H1 (cell line): Measurements from ENCODE around the gene GOLGA8S.
"Not testable (repeated sequence)": the region's sequence is repeated elsewhere in the genome, so short reads cannot be mapped to it uniquely, and the experiment has no call there.

Experiments
- ATF2 ChIP-seq: IDR thresholded peaks from 2 replicates; pipeline ENCODE4 v1.6.1; 2012; ENCODE audit warnings: low read length, inconsistent platforms
- GABPA ChIP-seq: IDR thresholded peaks from 2 replicates; pipeline ENCODE4 v1.6.1; 2011; ENCODE audit warnings: mild to moderate bottlenecking, low read length, moderate library complexity, borderline replicate concordance; ENCODE audit not compliant: insufficient read depth
- GTF2F1 ChIP-seq: IDR thresholded peaks from 2 replicates; pipeline ENCODE4 v1.6.1; 2012; ENCODE audit warnings: low read depth, low read length, improper control_type of control experiment, borderline replicate concordance
- SP2 ChIP-seq: IDR thresholded peaks from 2 replicates; pipeline ENCODE4 v1.6.1; 2012; ENCODE audit warnings: mild to moderate bottlenecking, low read length, inconsistent platforms
- SP4 ChIP-seq: IDR thresholded peaks from 2 replicates; pipeline ENCODE4 v1.6.1; 2012; ENCODE audit warnings: low read length, inconsistent platforms
- TF ChIP-seq, protein P1 (sequence below), 3 experiments: IDR thresholded peaks; 1 replicate in 2 of 3; 2 replicates in 1 of 3; pipeline versions ENCODE4 v1.5.1 to v1.6.1; 2011; ENCODE audit warnings: low read length in 3 of 3, mild to moderate bottlenecking in 3 of 3, inconsistent platforms in 2 of 3, low read depth in 1 of 3, moderate library complexity in 1 of 3; ENCODE audit not compliant: insufficient read depth in 1 of 3; ENCODE audit errors: control extremely low read depth in 1 of 3
- TF ChIP-seq, protein P2 (sequence below): IDR thresholded peaks from 2 replicates; pipeline ENCODE4 v1.6.1; 2011; ENCODE audit warnings: low read length, improper control_type of control experiment

DNA sequence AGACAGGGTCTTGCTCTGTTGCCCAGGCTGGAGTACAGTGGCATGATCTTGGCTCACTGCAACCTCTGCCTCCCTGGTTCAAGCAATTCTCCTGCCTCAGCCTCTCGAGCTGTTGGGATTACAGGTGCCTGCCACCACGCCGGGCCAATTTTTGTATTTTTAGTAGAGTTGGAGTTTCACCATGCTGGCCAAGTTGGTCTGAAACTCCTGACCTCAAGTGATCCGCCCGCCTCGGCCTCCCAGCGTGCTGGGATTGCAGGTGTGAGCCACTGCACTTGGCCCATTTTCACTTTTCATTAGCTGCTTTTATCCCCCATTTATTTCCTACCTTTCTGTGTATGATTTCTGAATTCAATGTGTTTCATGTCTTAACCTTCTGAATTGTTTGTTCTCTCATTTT, 48.6 kb upstream of the GOLGA8S start:
- TF ChIP-seq, protein P1, sequence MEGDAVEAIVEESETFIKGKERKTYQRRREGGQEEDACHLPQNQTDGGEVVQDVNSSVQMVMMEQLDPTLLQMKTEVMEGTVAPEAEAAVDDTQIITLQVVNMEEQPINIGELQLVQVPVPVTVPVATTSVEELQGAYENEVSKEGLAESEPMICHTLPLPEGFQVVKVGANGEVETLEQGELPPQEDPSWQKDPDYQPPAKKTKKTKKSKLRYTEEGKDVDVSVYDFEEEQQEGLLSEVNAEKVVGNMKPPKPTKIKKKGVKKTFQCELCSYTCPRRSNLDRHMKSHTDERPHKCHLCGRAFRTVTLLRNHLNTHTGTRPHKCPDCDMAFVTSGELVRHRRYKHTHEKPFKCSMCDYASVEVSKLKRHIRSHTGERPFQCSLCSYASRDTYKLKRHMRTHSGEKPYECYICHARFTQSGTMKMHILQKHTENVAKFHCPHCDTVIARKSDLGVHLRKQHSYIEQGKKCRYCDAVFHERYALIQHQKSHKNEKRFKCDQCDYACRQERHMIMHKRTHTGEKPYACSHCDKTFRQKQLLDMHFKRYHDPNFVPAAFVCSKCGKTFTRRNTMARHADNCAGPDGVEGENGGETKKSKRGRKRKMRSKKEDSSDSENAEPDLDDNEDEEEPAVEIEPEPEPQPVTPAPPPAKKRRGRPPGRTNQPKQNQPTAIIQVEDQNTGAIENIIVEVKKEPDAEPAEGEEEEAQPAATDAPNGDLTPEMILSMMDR (IDR thresholded peaks at IDR 0.05; ENCODE audit: control extremely low read depth in 1 of 3, insufficient read depth in 1 of 3, low read depth in 1 of 3, low read length in 3 of 3): not testable (repeated sequence)
- not testable (repeated sequence) for TF ChIP-seq SP2, GTF2F1, ATF2, GABPA, SP4
- TF ChIP-seq, protein P2, sequence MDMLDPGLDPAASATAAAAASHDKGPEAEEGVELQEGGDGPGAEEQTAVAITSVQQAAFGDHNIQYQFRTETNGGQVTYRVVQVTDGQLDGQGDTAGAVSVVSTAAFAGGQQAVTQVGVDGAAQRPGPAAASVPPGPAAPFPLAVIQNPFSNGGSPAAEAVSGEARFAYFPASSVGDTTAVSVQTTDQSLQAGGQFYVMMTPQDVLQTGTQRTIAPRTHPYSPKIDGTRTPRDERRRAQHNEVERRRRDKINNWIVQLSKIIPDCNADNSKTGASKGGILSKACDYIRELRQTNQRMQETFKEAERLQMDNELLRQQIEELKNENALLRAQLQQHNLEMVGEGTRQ: not testable (repeated sequence)
